Middle frontal gyrus (tissue), 1 donor: ENCODE data around the gene PAPPA2.
"Not testable (repeated sequence)": the region's sequence is repeated elsewhere in the genome, so short reads cannot be mapped to it uniquely, and the experiment has no call there.

ENCODE experiments used
- DNase-seq: peaks from one replicate; pipeline ENCODE4 v3.0.0-alpha.2; 2015; ENCODE audit warnings: low spot score; ENCODE audit errors: extremely low spot score

PAPPA2 gene

DNA sequence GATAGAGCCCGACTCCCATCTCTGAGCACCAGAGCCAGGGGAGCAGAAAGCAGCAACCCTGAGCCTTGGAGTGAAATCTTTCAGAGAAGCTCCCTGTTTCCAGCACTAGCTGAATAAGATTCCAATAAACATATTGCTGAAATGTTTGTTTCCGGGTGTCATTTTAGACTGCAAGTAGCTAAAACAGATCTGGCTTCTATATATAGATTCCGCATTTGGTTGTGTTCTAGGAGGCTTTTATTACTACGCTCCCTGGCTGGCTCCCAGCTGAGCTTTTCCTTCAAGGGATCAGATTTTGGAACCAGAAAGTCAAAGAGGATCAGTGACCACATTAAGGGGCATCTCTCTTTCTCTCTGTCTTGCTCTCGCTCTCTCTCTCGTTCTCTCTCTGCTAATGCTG, 88.2 kb downstream of the PAPPA2 start:
- DNase-seq = no peak

DNA sequence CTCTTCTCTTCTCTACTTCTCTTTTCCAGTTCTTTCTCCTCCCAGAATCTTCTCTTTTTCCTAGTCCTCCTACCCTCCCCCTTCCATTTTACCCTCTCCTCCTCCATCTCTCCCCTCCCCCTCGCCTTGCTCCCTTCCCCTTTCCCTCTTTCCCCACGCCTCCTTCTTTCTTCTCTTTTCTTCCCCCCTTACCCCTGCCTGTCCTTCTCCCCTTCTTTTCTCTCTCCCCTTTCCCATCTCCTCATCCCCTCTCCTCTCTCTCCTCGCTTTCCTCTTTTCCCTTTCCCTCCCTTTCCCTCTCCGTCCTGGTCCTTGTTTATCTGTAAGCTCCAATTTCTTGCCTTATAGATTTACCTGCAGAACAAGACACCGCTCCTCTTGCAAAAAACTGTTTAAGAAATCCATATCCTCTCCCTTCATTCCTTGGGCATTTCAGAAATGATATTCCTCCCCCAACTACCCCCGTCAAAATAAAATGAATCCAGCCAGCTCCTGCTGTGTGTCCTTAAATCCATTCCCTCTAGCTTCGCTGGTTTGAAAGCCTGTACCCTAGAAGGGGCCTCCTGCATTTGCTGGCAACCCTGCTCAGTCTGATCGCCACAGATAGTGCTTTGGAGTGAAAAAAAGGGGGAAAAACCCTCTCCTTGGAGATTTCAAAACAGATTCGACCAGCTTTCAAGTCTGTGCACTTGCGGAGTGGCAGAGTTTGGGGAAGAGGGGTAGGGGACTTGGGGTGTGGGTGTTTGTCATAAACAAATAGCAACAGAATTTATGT, 89.4 kb downstream of the PAPPA2 start:
- DNase-seq = no peak

DNA sequence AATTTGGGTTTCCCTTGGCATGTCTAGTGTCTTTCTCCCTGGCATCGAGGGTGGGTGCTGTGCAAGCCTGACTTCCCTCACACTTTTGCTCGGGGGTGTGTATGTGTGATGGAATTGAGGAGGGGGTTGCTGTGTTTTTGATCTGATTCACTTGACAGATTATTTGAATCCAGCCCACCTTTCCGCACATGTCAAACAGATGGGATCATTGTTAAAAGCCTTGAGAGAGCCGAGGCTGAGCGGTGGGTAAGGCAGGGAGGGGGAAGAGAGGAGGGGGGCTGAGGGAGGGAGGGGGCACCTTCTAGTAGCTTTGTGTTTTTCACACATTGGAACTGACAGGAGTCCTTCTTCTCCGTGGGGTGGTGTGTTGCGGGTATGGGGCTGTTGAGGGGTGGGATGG, 90.0 kb downstream of the PAPPA2 start:
- no peak for DNase-seq

DNA sequence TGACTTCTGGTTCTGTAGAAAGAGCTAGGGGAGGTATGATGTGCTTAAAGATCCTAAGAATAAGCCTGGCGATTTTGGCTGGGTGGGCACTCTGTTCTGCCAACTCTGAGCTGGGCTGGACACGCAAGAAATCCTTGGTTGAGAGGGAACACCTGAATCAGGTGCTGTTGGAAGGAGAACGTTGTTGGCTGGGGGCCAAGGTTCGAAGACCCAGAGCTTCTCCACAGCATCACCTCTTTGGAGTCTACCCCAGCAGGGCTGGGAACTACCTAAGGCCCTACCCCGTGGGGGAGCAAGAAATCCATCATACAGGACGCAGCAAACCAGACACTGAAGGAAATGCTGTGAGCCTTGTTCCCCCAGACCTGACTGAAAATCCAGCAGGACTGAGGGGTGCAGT, 93.3 kb downstream of the PAPPA2 start:
- no peak for DNase-seq

DNA sequence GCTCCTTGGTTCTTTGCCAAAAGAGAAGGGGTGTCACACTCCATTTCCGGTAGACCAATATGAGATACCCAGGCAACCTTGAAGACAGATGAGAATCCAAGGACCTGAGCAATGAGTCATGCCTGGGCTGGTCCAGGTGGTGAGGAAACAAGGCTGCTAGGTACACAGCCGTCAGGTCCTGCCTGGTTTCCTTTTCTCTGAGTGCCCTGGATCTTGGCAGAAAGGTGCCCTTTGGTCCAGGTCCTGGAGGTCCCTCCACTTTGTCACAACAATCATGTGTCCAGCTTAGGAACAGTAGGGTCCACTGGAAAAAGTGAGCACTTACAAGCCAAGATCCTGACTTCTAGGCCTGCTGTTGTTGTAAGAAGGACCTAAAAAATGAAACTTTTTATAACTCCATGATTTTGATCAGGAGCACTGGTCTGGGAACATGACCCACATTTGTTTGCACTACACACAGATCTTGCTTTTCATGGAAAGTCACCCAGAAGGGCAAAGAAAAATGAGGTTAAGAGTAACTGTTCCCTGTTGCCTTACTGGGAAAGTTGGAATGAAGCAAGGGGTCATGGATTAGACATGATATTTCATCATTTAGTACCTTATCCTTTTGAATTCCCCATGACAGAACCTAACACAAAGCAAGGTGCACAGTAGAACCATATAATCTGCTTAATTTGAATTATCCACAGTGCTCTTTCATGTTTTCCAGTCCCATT, 94.7 kb downstream of the PAPPA2 start:
- DNase-seq = no peak

DNA sequence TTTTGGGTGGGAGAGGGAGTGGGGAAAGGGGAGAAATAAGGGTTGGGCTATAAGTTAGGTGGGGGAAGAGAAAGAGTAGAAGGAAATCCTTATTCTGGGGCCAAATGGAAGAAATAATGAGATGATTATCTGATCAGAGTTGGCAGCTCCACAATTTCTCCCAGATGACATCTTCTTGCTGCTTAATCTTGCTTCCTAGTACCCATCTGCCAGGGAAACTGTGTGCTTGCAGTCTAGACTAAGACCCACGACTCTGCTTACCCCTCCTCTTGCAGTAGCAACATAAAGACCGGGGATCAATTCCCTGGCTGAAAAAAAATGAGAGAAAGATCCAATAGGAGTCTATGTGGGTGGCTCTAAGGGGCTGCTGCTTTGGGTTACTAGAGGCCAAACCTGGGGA, 95.6 kb downstream of the PAPPA2 start:
- DNase-seq = no peak

DNA sequence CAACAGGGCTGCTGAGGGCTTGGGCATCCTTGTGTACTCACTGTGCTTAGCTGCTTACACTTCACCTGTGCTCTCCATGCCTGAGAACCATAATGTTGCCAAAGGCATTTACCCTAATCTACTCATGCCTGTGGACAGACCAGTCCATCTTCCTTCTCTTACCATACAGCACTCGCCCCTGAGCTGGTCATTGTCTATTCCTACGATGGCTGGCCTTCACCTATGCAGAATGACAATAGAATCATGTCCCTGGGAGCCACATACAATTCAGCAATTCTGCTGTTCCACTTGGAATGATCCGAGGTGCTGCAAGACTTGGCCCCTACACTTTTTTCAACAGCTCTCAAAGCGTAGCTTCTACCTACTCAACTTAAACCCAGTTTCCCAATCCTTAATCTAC, 96.5 kb downstream of the PAPPA2 start:
- no peak for DNase-seq

DNA sequence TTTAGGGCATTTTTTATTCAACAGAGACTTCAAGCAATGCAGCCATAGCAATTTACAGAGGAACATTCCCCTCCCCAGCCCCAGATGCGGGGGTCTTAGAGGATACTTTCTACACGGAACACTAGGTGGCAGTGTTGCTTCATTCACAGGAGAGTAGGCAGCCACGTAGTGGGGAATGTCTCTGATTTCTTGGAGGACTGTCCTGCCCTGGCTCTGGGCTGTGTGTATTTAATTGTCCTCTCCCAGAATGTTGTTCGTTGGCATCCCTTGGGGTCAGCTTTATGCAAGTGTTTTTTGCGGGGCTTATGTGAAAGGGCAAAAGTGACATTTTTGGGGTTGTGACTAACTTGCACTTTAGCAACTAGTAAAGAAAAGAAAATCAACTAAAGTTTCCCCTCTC, 96.9 kb downstream of the PAPPA2 start:
- peak; percentile 12 for DNase-seq

DNA sequence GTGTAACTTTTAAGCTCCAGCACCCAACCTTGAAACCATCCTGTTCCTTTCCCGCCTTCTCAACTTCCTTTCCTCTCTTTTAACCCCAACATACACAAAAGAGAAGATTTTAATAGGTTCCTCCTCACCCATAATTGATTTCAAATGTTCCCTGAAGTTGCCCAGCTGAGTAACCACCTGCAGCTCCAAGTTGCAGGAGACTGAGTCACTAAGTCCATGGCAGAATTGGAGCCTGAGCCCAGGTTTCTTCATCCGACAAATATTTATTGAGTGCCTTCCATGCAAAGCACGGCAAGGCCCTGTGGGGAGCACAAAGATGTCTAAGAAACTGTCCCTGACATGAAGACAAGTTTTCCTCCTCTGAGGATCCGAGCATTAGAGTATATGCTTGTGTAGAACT, 97.7 kb downstream of the PAPPA2 start:
- no peak for DNase-seq

DNA sequence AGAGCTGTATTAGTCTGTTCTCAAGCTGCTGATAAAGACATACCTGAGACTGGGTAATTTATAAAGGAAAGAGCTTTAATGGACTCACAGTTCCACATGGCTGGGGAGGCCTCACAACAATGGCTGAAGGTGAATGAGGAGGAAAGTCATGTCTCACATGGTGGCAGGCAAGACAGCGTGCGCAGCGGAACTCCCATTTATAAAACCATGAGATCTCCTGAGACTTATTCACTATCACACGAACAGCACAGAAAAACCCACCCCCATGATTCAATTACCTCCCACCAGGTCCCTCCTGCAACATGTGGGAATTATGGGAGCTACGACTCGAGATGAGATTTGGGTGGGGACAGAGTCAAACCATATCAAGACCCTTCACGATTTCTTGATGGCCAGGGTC, 98.8 kb downstream of the PAPPA2 start:
- not testable (repeated sequence) for DNase-seq

DNA sequence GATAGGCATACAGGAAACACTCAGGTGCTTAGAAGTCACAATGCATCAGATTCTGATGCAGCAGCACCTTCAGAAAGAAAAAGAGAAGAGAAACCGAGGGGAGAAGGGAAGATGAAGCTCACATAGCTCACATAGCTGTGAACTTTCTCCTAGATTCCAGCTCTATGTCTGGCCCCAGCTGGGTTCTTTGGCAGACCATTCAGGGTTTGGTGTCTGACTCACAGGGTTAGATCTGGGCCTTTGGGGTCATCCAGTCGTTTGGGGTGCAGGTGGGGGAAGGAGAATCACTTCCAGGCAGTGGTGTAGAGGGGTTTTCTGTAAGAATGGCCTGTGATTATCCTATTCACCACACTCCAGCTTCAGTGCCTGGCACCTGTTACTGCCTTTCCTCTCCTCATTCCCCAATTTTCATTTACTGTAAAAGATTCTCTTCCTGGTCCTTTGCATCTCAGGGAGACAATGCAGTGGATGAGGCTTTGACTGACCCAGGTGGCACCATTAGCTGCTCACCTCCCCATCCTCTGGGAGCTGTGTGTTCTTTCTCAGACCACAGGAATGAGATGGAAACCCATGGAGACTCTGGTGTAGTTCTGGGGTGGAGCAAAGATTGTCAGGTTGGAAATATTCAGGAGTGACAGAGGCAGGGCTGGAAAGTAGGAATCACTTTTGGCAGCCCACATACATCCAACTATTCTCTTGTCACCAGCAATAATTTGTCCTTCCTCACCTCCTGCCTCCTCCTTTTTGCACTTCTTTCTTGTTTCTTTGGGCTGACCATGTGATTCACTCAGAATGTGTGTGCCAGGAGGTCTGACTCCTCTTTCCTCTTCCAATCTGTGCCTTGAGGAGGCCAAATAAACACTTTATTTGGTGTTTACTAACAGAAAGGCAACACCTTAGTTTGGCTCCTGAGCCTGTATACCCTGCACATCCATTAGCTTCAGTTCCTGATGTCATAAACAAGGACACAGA, 103.3 kb downstream of the PAPPA2 start:
- DNase-seq = no peak

DNA sequence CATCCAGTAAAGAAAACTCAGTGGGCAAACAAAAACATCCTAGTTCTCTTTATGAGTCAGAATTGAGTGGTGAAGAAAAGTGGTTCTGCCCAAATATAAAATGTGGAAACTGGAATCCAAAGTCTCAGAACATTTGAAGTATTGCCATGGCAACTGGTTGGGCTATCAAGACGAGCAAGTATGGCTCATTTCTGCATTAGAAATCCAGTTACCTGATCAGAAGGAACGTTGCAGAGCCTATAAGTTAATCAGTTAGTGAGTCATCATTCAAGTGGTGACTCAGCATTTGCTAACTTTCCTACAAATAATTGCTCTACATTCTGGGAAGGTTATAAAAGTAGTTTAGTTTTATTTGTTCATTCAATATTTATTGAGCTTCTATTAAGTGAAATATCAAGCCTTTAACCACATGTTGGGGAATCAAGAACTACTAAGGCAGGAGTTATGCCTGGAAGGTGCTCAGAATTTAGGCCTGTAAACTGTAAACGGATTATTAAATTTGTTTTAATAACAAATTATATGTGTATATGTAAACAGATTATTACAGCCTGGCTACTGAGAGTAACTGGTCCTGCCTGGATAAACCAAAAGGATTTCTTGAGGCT, 104.3 kb downstream of the PAPPA2 start:
- no peak for DNase-seq

DNA sequence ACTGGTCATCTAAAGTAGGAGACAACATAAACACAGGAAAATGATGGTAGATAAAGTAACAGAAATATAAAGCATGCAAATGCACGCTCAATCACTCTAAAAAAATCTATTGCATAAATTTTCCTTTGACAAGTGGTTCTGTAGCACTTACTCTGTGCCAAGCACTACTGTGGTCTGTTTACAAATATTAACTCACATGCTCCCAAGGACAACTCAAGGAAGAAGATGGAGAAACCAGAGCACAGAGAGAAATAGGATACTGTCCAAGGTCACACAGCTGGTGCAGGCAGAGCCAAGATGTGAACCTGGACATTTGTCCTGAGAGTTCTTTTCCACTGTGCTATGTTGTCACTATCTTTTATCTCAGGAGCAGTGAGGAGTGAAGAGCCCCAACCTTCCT, 105.2 kb downstream of the PAPPA2 start:
- DNase-seq = no peak

DNA sequence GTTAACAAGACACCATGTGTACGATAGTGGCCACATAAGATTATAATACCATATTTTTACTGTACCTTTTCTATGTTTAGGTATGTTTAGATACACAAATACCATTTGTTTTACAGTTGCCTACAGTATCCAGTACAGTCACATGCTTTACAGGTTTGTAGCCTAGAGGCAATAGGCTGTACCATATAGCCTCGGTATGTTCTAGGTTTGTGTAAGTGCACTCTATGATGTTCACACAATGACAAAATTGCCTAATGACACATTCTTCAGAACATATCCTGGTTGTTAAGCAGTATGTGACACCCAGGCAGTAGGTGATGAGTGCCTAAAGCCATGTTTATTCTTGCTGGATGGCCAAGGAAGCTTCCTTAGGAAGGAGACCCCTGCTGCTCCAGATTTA, 111.8 kb downstream of the PAPPA2 start:
- no peak for DNase-seq

DNA sequence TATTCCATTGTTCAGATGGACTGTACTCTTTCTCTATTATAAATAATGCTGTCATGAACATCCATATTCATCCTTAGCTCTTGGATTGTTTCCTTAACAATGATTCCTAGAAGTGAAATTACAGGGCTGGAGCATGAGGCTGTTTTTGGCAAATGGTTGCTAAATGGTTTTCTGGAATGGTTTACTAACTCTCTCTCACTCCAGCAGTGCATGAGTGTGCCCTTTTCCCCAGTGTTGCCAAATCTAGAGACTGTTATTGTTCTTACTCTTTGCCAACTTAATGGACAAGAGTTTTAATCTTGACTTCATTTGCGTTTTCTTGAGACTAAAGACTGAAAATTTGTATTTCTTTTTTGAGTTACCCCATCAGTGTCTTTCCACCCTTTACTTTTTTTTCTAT, 113.0 kb downstream of the PAPPA2 start:
- DNase-seq = no peak

DNA sequence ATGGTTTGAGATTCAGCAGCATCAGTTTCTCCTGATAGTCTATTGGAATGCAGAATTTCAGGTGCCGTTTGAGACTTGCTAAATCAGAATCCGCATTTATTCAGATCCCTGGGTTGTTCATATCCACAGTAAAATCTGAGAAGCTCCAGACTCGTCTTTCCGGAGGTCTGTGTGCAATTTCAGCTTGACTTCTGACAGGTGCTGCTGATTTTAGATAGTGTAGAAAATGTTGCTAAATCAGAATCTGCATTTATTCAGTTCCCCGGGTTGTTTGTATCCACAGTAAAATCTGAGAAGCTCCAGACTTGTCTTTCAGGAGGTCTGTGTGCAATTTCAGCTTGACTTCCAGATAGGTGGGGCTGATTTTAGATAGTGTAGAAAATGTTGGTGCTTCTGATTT, 113.7 kb downstream of the PAPPA2 start:
- DNase-seq = no peak

DNA sequence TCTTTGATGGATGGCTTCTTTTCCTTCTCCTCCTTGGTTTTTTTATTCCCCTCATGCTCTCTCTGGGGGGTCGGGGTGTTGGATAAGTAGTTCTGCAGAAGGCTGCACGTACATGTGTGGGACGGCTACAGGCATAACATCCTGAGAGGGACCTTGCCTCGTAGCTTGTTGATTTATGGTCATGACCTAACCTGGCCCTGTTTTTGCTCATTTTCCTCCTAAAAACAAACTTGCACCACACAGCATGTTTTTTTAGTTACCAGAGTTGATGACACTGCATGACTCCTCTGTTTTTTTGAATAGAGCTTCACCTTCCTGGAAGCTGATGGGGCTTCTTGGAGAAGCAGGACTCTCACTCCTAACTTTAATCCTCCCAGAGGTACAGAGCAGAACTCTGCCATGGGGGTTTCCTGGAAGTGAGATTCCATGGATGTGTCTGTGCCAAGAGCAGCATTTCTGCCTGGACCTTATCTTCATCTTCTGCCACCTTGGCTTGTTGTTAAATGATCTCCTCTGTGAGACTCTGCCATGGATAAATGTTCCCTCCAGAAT, 114.7 kb downstream of the PAPPA2 start:
- no peak for DNase-seq

DNA sequence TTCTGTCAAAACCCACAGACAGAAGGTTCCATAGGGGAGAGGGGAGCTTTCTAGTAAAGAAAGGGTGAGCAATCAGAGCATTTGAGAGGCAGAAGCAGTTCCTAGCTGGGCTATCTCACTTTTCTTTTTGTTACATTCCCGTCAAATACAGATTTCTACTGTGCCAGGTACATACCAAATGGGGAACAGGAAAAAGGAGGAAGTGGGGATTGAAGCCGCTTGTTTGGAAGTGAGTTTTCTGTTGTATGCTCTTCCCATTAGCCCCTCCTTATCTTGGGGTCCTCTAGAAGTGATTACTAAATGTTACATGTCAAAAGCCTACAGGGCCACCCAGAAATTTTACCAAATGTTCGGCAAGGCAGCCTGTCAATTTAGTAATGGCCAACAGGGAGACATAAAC, 116.1 kb downstream of the PAPPA2 start:
- no peak for DNase-seq

DNA sequence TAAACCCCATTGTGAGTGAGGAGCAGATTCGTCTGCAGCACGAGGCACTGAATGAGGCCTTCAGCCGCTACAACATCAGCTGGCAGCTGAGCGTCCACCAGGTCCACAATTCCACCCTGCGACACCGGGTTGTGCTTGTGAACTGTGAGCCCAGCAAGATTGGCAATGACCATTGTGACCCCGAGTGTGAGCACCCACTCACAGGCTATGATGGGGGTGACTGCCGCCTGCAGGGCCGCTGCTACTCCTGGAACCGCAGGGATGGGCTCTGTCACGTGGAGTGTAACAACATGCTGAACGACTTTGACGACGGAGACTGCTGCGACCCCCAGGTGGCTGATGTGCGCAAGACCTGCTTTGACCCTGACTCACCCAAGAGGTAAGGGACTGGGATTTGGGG, 132.2 kb downstream of the PAPPA2 start:
- no peak for DNase-seq

DNA sequence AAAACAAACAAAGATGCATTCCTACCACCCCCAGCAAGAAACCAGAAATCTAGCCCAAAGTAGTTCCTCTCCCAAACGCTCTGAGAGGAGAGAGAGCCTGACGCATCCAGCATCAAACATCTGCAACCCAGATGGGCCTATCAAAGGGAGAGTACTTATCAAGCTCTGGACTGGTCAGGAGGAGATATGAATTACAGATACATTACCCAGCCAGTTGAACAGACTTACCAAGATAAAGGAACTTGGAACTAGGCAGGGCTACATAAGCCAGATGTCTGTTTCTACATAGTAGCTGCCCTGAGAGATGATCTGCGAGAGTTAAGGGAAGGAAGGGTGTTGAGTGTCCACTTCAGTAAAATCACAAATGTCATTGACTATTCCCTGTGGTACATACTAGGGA, 138.4 kb downstream of the PAPPA2 start:
- no peak for DNase-seq

DNA sequence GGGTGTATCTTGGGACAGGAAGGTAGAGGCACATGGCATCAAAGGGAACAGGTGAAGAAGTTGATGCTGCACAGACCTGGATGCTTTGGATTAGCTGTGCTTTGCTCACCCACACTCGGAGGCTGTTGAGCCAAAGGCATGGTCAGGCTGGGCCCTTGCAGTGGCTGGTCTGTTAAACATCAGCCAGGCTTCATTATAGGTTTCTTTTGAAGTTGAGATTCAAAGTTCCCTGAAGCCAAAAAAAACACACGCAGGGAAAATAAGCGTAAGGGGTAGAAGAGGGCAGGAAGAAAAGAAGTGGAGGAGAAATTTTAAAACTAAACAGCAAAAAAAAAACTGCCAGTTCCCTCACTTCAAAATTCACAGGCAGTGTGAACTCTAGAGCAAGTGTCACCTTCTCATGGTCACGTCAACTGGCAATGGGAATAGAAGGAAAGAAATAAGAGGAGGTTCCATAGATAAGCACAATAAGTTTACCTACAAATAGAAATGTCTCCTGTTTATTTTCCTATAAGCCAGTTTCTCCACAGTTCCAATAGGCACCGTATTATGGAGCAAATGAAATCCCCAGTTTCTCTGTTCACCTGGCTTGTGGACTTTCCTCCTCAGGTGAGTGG, 139.5 kb downstream of the PAPPA2 start:
- DNase-seq = no peak
